ENCODE results near the gene NT5C2.
"Not testable (repeated sequence)": the region's sequence is repeated elsewhere in the genome, so short reads cannot be mapped to it uniquely, and the experiment has no call there.

Gene NT5C2

GRCh38 chr10:103155471-103156085 lies 37.5 kb downstream of the NT5C2 start:
- no peak for DNase-seq

- no peak for DNase-seq
These were observed 38.4 kb downstream of the NT5C2 start for GRCh38 chr10:103154521-103155299.

GRCh38 chr10:103153302-103154197 lies 39.5 kb downstream of the NT5C2 start:
- no peak for DNase-seq

- no peak for DNase-seq
These were observed 43.0 kb downstream of the NT5C2 start for GRCh38 chr10:103149991-103150622.

- DNase-seq = no peak
These were observed 45.4 kb downstream of the NT5C2 start for GRCh38 chr10:103147645-103148044.

GRCh38 chr10:103145860-103146466 lies 47.1 kb downstream of the NT5C2 start:
- peak; percentile 77 for DNase-seq

- DNase-seq = no peak
These were observed 48.0 kb downstream of the NT5C2 start for GRCh38 chr10:103145046-103145445.

GRCh38 chr10:103144041-103144440 lies 49.0 kb downstream of the NT5C2 start:
- DNase-seq = no peak

GRCh38 chr10:103143641-103144040 lies 49.4 kb downstream of the NT5C2 start:
- DNase-seq = not testable (repeated sequence)

- no peak for DNase-seq
These were observed 51.1 kb downstream of the NT5C2 start for GRCh38 chr10:103141950-103142349.

GRCh38 chr10:103140469-103140868 lies 52.6 kb downstream of the NT5C2 start:
- no peak for DNase-seq

GRCh38 chr10:103139803-103140202 lies 53.3 kb downstream of the NT5C2 start:
- no peak for DNase-seq

GRCh38 chr10:103135168-103135567 lies 57.9 kb downstream of the NT5C2 start:
- not testable (repeated sequence) for DNase-seq

- DNase-seq = no peak
These were observed 62.2 kb downstream of the NT5C2 start for GRCh38 chr10:103130910-103131309.

GRCh38 chr10:103130180-103130579 lies 62.9 kb downstream of the NT5C2 start:
- not testable (repeated sequence) for DNase-seq

GRCh38 chr10:103127241-103127640 lies 65.8 kb downstream of the NT5C2 start:
- no peak for DNase-seq

- DNase-seq = peak; percentile 76
These were observed 67.5 kb downstream of the NT5C2 start for GRCh38 chr10:103125323-103126267.

- no peak for DNase-seq
These were observed 68.5 kb downstream of the NT5C2 start for GRCh38 chr10:103124420-103125096.

GRCh38 chr10:103123282-103124024 lies 69.6 kb downstream of the NT5C2 start:
- no peak for DNase-seq

Data from hematopoietic multipotent progenitor cell treated with erythropoietin and hydrocortisone succinate and interleukin-3 and kit ligand, for 6 days (in vitro differentiated cells).